Activated CD4-positive, alpha-beta memory T cell treated with anti-CD3 and anti-CD28 coated beads for 36 hours (primary cell): Measurements from ENCODE around the gene SLC51B. TPM values are rescaled to one million over a fixed set of nuclear protein-coding genes. Genes with fewer than 3 reads are reported as not detected.
"Not testable (repeated sequence)": the region's sequence is repeated elsewhere in the genome, so short reads cannot be mapped to it uniquely, and the experiment has no call there.

Experiments
- CTCF ChIA-PET: fragments of 350-600 bp; sonication (Branson Sonifier 250); formaldehyde crosslinking; loops from one replicate; lab custom pipeline; 2021; ENCODE audit warnings: antibody characterized with exemption, inconsistent platforms; lab: Charles Lee
- POLR2A ChIA-PET: fragments of 350-600 bp; sonication (Branson Sonifier 250); formaldehyde crosslinking; loops from one replicate; lab custom pipeline; 2021; ENCODE audit warnings: antibody characterized with exemption; lab: Charles Lee
- DNase-seq: peaks from one replicate; pipeline ENCODE4 v3.0.0-alpha.2; 2020
- H3K27ac Mint-ChIP-seq: one replicate; pipeline ENCODE4 v1.8.0; 2021; ENCODE audit warnings: mixed read lengths
- H3K27me3 Mint-ChIP-seq: one replicate; pipeline ENCODE4 v1.8.0; 2021; ENCODE audit warnings: mixed read lengths
- H3K36me3 Mint-ChIP-seq: one replicate; pipeline ENCODE4 v1.8.0; 2021; ENCODE audit warnings: mixed read lengths
- H3K4me1 Mint-ChIP-seq: one replicate; pipeline ENCODE4 v1.8.0; 2021; ENCODE audit warnings: low read depth, mixed read lengths
- H3K4me3 Mint-ChIP-seq: one replicate; pipeline ENCODE4 v1.8.0; 2021; ENCODE audit warnings: mild to moderate bottlenecking, mixed read lengths
- H3K9me3 Mint-ChIP-seq: one replicate; pipeline ENCODE4 v1.8.0; 2021; ENCODE audit warnings: mixed read lengths
- intact Hi-C: fragments of 100-400 bp; cut with micrococcal nuclease; formaldehyde crosslinking; loops from one replicate; pipeline ENCODE4 v1.15.1; 2023
- total RNA-seq, 2 experiments: library from RNA; stranded (reverse); gene quantifications; one replicate each; pipeline ENCODE4 v1.2.3, GENCODE V29; 2021

The SLC51B gene
- total RNA-seq, 2 experiments from 2014 or later = not detected

DNA sequence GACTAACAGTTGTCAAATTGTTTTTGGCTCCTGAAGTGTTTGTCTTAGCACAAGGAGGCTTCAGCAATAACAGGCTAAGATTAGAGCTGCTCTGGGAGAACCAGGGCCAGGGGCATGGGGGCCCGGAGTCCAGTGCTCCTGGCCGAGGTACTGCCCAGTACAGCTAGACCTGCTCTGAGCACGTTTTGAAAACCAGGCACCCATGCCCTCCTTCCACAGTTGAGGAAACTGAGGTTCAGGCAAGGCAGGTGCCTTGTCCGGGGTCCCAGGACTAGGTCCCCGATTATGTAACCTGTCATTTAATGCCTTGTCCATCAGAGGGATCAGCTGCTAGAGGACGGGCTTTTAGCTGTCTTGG lies 50.5 kb downstream of the SLC51B start:
- Mint-ChIP-seq H3K27me3 (no peaks in the 10 kb centered on the region), H3K36me3 (peaks cover 14% of the 10 kb centered on the region), H3K4me3 (no peak overlapping the region), H3K27ac (no peak overlapping the region), H3K9me3 (no peaks in the 10 kb centered on the region), H3K4me1 (no peaks in the 10 kb centered on the region)
- POLR2A ChIA-PET = interaction anchor here (0.7 kb wide), 1 partner anchor 125 kb away, joined by 3 read pairs; no protein-coding TSS in a partner anchor
- no peak for DNase-seq
- CTCF ChIA-PET = interaction anchor here (0.9 kb wide), 1 partner anchor 43 kb away, joined by 3 read pairs; no protein-coding TSS in a partner anchor
- intact Hi-C loops = no loop called here

GRCh38 chr15:65096481-65097385 lies 51.5 kb downstream of the SLC51B start:
- CTCF ChIA-PET = no interaction called here
- H3K4me1 Mint-ChIP-seq = no peaks in the 10 kb centered on the region
- peaks cover 19% of the 10 kb centered on the region for H3K36me3 Mint-ChIP-seq
- H3K9me3 Mint-ChIP-seq = no peaks in the 10 kb centered on the region
- no peak overlapping the region for H3K4me3 Mint-ChIP-seq
- intact Hi-C loops = no loop called here
- no peak overlapping the region for H3K27ac Mint-ChIP-seq
- no peak for DNase-seq
- POLR2A ChIA-PET = interaction anchor here (0.7 kb wide), 1 partner anchor 124 kb away, joined by 3 read pairs; no protein-coding TSS in a partner anchor
- H3K27me3 Mint-ChIP-seq = no peaks in the 10 kb centered on the region

GRCh38 chr15:65097651-65098263 lies 52.6 kb downstream of the SLC51B start:
- no peak for DNase-seq
- intact Hi-C loops = no loop called here
- no peak overlapping the region for H3K4me3 Mint-ChIP-seq
- no peaks in the 10 kb centered on the region for H3K4me1 Mint-ChIP-seq
- H3K27me3 Mint-ChIP-seq = no peaks in the 10 kb centered on the region
- ChIA-PET POLR2A (no interaction called here), CTCF (no interaction called here)
- H3K36me3 Mint-ChIP-seq = peaks cover 20% of the 10 kb centered on the region
- no peak overlapping the region for H3K27ac Mint-ChIP-seq
- no peaks in the 10 kb centered on the region for H3K9me3 Mint-ChIP-seq

GRCh38 chr15:65099336-65099735 lies 54.1 kb downstream of the SLC51B start:
- no peaks in the 10 kb centered on the region for H3K27me3 Mint-ChIP-seq

DNA sequence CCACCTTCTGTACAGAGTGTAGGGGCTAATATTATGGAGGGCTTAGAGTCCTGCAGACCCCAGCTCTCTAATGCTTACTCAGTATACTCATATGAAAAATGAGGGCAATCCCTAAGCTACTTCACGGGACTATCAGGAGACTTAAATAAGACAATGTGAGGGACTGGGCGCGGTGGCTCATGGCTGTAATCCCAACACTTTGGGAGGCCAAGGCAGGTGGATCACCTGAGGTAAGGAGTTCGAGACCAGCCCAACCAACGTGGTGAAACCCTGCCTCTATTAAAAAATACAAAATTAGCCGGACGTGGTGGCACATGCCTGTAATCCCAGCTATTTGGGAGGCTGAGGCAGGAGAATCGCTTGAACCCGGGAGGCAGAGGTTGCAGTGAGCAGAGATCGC lies 54.6 kb downstream of the SLC51B start:
- CTCF ChIA-PET = interaction anchor here (1.5 kb wide), 1 partner anchor 13 kb away, joined by 3 read pairs; no protein-coding TSS in a partner anchor
- not testable (repeated sequence) for DNase-seq

More at GRCh38 chr15:65099336-65099735, 54.1 kb downstream of the SLC51B start:
- ChIA-PET POLR2A (no interaction called here), CTCF (interaction anchor here (1.5 kb wide), 1 partner anchor 12 kb away, joined by 3 read pairs; no protein-coding TSS in a partner anchor)
- intact Hi-C loops = no loop called here
- no peak for DNase-seq
- Mint-ChIP-seq H3K36me3 (peaks cover 22% of the 10 kb centered on the region), H3K27ac (no peak overlapping the region), H3K4me1 (no peaks in the 10 kb centered on the region), H3K4me3 (no peak overlapping the region), H3K9me3 (no peaks in the 10 kb centered on the region)

DNA sequence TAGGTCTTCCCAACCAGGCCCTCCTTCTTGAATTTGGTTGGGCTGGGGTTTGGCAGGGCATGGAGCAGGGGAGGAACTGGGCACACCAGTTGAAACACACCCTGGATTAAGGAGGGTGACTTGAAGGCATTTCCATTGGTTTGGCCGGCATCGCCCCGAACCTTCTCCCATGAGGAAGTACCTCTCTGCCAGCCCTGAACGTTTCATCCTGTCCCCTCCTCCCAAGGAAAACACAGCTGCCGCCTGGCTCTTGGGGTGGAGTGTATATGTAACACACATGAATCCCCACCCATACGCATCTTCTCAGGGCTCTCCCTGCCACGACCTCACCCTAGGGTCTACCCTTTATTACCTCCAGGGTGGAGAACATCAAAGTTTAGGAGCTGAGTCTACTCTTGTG lies 55.3 kb downstream of the SLC51B start:
- no peak for DNase-seq
- intact Hi-C loops = no loop called here
- H3K4me3 Mint-ChIP-seq = no peak overlapping the region
- no peaks in the 10 kb centered on the region for H3K4me1 Mint-ChIP-seq
- no peaks in the 10 kb centered on the region for H3K9me3 Mint-ChIP-seq
- POLR2A ChIA-PET = no interaction called here
- CTCF ChIA-PET = interaction anchor here (2.0 kb wide), 1 partner anchor 10 kb away, joined by 10 read pairs; no protein-coding TSS in a partner anchor
- H3K27me3 Mint-ChIP-seq = no peaks in the 10 kb centered on the region
- H3K36me3 Mint-ChIP-seq = peaks cover 25% of the 10 kb centered on the region
- no peak overlapping the region for H3K27ac Mint-ChIP-seq

More for the DNA sequence above, 54.6 kb downstream of the SLC51B start:
- H3K4me1 Mint-ChIP-seq, POLR2A ChIA-PET, H3K9me3 Mint-ChIP-seq, H3K27me3 Mint-ChIP-seq, H3K4me3 Mint-ChIP-seq, intact Hi-C loops, H3K27ac Mint-ChIP-seq: not testable (repeated sequence)
- H3K36me3 Mint-ChIP-seq = peaks cover 22% of the 10 kb centered on the region

- H3K9me3 Mint-ChIP-seq = no peaks in the 10 kb centered on the region
- H3K4me3 Mint-ChIP-seq = no peak overlapping the region
- no peak overlapping the region for H3K27ac Mint-ChIP-seq
- peaks cover 27% of the 10 kb centered on the region for H3K36me3 Mint-ChIP-seq
- intact Hi-C loops = no loop called here
- CTCF ChIA-PET = interaction anchor here (0.6 to 2.0 kb wide), 20 partner anchors 9 to 203 kb away, joined by 3 to 10 read pairs (median 4); partner anchors contain the start of genes RNU5B-1 and UBAP1L
- H3K4me1 Mint-ChIP-seq = peaks cover 5% of the 10 kb centered on the region
- H3K27me3 Mint-ChIP-seq = no peaks in the 10 kb centered on the region
- peak; percentile 69 for DNase-seq
- POLR2A ChIA-PET = no interaction called here
Measured at GRCh38 chr15:65101411-65101890, 56.3 kb downstream of the SLC51B start.

- POLR2A ChIA-PET = no interaction called here
- CTCF ChIA-PET = interaction anchor here (1.0 to 2.0 kb wide), 16 partner anchors 8 to 117 kb away, joined by 3 to 10 read pairs (median 4); partner anchors contain the start of gene UBAP1L
- H3K27me3 Mint-ChIP-seq = no peaks in the 10 kb centered on the region
Measured at GRCh38 chr15:65101891-65102708, 56.9 kb downstream of the SLC51B start.

GRCh38 chr15:65102912-65103311 lies 57.7 kb downstream of the SLC51B start:
- ChIA-PET POLR2A (no interaction called here), CTCF (interaction anchor here (1.0 to 1.5 kb wide), 2 partner anchors 50 to 69 kb away, joined by 4 to 6 read pairs; no protein-coding TSS in a partner anchor)
- Mint-ChIP-seq H3K27me3 (no peaks in the 10 kb centered on the region), H3K4me3 (no peak overlapping the region), H3K27ac (no peak overlapping the region), H3K36me3 (peaks cover 27% of the 10 kb centered on the region), H3K4me1 (peaks cover 5% of the 10 kb centered on the region), H3K9me3 (no peaks in the 10 kb centered on the region)
- intact Hi-C loops = no loop called here
- no peak for DNase-seq

More at GRCh38 chr15:65101891-65102708, 56.9 kb downstream of the SLC51B start:
- peaks cover 5% of the 10 kb centered on the region for H3K4me1 Mint-ChIP-seq
- no peak overlapping the region for H3K27ac Mint-ChIP-seq
- H3K4me3 Mint-ChIP-seq = no peak overlapping the region
- intact Hi-C loops = no loop called here
- no peak for DNase-seq
- no peaks in the 10 kb centered on the region for H3K9me3 Mint-ChIP-seq
- peaks cover 27% of the 10 kb centered on the region for H3K36me3 Mint-ChIP-seq
